NOMO-1 treated with dmso at 0.1 percent for 144 hours (cell line): ENCODE results near the gene CAMTA1.

Experiments
- DNase-seq: peaks from one replicate; lab custom pipeline; 2025; ENCODE audit not compliant: unreplicated experiment; lab: John Stamatoyannopoulos, UW

CAMTA1 gene

GRCh38 chr1:6972399-6972798, 187.1 kb downstream of the CAMTA1 start:
- no peak for DNase-seq

- no peak for DNase-seq
Measured at GRCh38 chr1:6975331-6976043, 190.2 kb downstream of the CAMTA1 start.

GRCh38 chr1:6976044-6976375, 190.8 kb downstream of the CAMTA1 start:
- DNase-seq: no peak

DNA sequence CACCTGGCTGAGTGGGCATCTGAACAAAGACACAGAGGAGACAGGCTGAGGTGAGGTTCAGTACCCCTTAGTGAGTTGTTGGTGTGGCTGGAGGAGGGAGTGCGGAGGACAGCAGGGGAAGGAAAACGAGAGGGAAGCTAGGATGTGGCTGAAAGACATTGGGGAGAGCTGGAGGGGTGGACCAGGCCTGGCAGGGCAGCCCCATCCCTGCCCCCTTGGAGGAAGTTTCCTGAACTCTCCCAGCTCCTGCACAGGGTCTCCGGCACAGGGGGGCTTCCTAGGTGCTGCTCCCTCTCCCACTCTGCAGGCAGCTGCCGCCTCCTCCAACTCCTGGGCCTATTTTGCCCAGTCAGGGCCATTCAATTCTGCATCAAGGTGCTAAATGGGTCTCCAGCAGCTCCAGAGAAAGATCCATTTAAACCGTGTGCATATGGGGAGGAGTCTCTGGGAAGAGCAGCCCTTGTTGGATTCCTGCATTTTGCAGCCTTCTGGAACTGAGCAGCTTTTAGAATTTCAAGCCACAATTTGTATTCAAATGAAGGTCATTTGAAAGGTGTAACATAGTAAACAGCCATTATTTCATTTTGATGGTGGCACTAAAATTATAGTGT, 193.9 kb downstream of the CAMTA1 start:
- no peak for DNase-seq

- no peak for DNase-seq
Measured at GRCh38 chr1:6981595-6981994, 196.3 kb downstream of the CAMTA1 start.

GRCh38 chr1:6982443-6982842, 197.2 kb downstream of the CAMTA1 start:
- DNase-seq: no peak

DNA sequence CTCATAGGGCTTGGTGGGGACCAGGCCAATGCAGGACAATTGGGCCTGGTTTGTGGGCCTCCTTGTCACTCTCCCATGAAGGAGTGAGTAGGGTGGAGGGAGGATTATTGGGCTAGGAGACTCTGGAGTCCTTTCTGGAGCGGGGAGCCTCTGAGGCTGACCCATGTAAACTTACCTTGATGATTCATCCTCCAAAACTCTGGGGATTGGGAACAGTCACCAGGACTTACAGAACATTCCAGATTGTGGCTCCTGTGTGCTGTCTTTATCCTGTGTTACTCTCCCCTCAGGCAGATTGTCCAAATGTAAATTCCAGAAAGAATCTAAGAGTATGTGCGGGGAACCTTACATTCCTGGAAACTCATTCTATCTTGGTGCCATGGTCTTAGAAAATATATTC, 197.6 kb downstream of the CAMTA1 start:
- no peak for DNase-seq

- DNase-seq: no peak
Measured at GRCh38 chr1:6984536-6984935, 199.3 kb downstream of the CAMTA1 start.

- no peak for DNase-seq
Measured at GRCh38 chr1:6984986-6985385, 199.7 kb downstream of the CAMTA1 start.

DNA sequence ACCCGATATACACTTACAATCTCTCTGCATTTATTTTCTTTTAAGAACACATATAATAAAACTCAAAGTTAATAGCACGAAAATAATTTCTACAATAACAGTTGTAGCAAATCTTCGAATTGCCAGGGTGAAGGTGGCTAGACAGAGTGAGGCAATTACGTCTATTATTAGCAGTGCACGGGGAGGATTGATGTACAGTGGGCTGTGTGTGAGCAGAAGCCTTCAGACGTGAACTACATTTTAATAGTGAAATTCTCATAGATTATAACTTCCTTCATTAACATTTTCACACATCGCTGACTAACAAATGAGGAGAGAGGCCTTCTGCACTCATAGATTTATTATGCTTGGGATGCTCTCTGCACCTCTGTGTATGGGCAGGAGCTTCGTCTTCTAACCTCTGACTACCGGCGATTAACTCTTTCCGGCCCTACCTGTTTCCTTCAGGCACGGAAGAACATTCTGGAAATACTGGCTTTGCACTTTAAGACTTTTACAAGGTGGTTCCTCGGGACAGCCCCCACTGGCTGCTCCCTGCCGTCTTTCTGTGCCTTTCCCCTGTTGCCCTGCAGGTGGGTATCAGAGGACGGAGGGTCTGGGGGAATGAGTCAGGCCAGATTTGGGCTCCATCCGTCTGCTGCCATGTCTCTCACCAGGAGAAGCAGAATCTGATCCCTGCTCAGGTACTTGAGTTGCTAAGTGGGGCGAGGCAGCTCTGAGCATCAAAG, 200.5 kb downstream of the CAMTA1 start:
- no peak for DNase-seq

DNA sequence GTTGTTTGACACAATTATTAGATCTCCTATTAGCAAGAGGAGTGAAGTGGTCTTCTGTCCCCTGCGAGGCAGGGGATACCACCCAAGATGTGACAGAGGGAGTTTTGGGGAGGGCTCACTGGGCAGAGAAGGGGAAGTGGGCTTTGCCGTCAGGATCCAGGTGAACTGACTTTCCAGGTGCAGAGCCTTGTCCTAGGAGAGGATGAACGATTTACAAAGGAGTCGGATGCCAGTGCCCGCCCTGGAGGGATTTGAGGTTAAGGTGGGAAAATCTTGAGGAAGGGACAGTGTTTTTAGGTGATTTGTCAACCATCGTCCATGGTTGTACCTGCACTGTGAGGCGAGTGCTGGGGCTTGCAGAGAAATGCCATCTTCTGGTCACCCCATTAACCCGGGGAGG, 201.0 kb downstream of the CAMTA1 start:
- no peak for DNase-seq

GRCh38 chr1:6987940-6988339, 202.7 kb downstream of the CAMTA1 start:
- DNase-seq: no peak

GRCh38 chr1:6988796-6989195, 203.5 kb downstream of the CAMTA1 start:
- DNase-seq: no peak

DNA sequence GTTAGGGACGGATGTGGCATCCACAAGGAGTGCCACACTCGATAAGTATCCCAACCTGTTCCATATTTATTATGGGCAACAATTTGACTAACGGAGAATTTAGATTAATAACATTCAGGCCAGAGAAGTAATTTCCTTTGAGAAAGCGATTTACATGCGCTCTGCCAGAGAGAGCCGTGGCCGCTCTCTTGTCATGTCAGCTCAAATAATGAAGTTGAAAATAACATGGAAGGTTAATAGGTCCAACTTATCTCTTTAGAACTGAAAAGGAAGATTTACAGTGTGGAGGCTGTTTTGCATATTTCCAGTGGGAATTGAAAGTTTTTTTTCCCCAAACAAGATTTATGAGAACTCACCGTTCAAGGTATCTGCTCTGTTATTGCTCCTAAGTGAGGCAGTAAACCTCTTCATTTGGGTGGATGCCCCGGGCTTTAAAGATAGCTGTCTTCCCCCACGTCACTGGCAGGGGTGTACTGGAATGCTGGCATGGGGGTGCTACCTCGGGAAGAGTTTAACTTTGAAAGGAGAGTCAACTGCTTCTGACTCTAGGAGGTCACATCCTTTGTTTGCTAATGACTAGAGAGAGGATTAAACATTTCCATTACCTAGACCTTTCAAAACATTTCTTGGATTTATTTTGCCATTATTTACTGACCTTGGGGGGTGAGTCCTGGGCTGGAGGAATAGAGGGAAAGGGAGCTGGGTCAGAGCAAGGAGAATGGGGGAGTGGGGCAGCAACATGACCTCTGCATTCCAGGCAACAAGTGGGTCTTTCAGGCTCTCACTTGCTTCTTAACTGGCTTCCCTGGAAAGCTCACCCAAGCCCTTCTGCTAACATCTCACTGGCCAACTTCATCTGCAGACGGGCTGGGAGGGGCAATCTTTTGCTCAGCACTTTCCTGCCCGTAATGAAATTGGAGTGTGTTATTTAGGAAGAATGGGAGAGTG, 204.2 kb downstream of the CAMTA1 start:
- DNase-seq: no peak

DNA sequence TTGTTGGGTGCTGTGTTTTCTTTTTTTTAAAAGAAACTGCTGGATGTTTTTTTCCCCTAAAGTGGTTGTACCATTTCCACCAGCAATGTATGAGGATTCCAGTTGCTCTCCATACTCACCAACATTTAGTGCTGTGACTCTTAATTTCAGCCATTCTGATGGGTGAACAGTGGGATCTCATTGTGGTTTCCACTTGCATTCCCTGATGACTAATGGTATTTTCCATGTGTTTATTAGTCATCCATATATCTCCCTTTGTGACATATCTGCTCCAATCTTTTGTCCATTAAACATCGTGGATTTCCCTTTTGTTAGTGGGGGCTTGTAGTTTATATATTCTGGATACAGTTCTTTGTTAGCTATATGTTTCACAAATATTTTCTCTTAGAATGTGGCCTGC, 206.0 kb downstream of the CAMTA1 start:
- DNase-seq: no peak

DNA sequence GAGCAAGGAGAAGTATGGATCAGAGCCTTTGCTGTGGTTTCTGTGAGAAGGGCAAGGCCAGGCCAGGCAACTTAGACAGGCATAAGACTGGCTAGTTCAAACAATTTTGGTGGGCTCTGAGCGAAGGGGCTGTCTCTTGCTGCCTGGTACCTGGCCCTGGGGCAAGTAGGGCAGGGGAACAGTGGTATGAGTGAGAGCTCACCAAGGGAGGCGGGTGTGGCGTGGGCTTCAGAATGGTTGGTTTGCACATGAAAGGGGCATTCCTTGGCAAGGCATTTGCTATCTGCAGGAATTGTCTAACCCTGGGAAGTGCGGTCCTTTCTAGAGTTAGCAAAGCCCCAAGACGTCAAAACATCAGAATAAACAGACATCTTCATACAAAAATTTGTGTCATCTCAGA, 210.5 kb downstream of the CAMTA1 start:
- no peak for DNase-seq

DNA sequence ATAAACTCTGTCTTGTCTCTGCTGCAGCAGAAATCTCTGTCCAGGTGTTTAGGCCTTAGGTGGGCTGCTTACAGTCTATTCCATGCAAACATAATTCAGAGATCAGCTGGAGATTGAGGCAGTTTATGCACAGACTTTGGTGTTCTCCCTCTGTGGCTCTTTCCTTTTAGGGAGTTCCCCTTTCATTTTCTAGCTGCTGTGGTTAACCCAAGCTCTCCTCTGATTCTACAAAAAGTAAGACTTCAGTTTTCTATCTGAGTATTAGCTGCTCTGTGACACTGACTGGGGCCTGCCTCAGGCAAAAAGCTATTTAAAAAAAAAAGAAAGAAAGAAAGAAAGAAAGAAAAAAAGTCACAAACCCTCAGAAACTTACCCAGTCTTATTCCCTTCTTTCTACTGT, 211.1 kb downstream of the CAMTA1 start:
- DNase-seq: no peak

DNA sequence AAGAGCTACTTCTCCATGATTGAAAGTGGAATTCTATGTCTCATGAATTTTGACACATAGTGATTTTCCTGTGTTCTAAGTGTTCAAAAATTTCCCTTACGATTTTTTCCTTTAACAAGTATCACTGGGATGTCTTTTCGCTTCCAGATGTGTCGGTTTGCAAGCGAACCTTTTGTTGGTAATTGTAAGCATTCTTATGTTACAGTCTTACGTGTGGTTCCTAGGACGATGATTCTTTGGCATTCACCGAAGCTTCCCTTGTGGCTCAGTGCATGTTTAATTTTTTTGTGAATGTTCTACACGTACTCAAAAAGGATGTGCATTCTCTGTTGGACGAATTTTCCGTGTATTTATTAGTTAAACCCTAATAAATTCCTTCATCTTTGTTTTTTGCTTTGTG, 211.6 kb downstream of the CAMTA1 start:
- no peak for DNase-seq

- no peak for DNase-seq
Measured at GRCh38 chr1:6998267-6998666, 213.0 kb downstream of the CAMTA1 start.

DNA sequence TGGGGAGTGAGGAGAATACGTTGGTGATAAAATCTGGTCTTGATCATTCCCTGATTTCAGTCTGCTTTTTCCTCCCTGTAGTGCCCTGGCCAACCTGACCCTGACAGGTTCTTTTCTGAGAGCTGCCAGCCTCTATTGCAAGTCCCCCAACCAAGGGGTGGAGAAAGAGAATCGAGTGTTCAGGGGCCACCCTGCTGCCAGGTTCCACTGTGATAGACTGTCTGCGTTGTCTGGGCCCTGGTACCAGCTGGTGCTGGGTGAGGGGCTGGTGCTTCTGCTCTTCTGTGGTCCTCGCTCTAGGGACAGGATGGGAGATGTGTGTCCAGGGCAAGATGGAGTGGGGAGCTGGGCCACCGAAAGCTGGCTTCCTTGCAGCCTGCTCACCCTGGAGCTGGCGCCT, 214.6 kb downstream of the CAMTA1 start:
- DNase-seq: no peak

- DNase-seq: no peak
Measured at GRCh38 chr1:7000720-7001119, 215.5 kb downstream of the CAMTA1 start.
